CD4-positive, alpha-beta T cell (primary cell): Measurements from ENCODE around the gene SULT1B1. TPM values are rescaled to one million over a fixed set of nuclear protein-coding genes. Genes with fewer than 3 reads are reported as not detected.
A peak's percentile ranks its signal among the peaks of the same experiment; 100 is the strongest.

Experiments
- ATAC-seq: fragments of 200-7000 bp; cut with Tn5 transposase; one replicate; pipeline ENCODE4 v1.10.0; 2022; ENCODE audit warnings: mild to moderate bottlenecking; ENCODE audit not compliant: poor library complexity
- CTCF ChIA-PET: fragments of 350-600 bp; sonication (Branson Sonifier 250); formaldehyde crosslinking; loops from one replicate; lab custom pipeline; 2021; ENCODE audit warnings: antibody characterized with exemption, inconsistent platforms; lab: Charles Lee
- POLR2A ChIA-PET: fragments of 350-600 bp; sonication (Branson Sonifier 250); formaldehyde crosslinking; loops from one replicate; lab custom pipeline; 2021; ENCODE audit warnings: antibody characterized with exemption, inconsistent platforms; lab: Charles Lee
- DNase-seq, 14 experiments: peaks; one replicate each; pipeline ENCODE4 v3.0.0-alpha.2; 2013 to 2020; ENCODE audit warnings: mixed read lengths in 2 of 14
- H3K27ac ChIP-seq, 2 donors: one replicate each; pipeline versions ENCODE4 v1.5.1 to v1.7.0; 2013; ENCODE audit warnings: low read length in 2 of 2, low read depth in 1 of 2, mild to moderate bottlenecking in 1 of 2
- H3K27me3 ChIP-seq, 2 experiments: 1 replicate in 1 of 2; 2 replicates in 1 of 2; pipeline versions ENCODE4 v1.6.1 to v1.7.0; 2013; ENCODE audit warnings: low read length in 2 of 2, control low read depth in 1 of 2, mild to moderate bottlenecking in 1 of 2, moderate library complexity in 1 of 2; ENCODE audit not compliant: insufficient read depth in 2 of 2, control insufficient read depth in 1 of 2
- H3K36me3 ChIP-seq: one replicate; pipeline ENCODE4 v1.6.1; 2013; ENCODE audit warnings: low read length, control low read depth; ENCODE audit not compliant: insufficient read depth
- H3K4me1 ChIP-seq: one replicate; pipeline ENCODE4 v1.6.1; 2013; ENCODE audit warnings: low read length, control low read depth; ENCODE audit not compliant: insufficient read depth
- H3K4me3 ChIP-seq: one replicate; pipeline ENCODE4 v1.5.1; 2013; ENCODE audit warnings: mild to moderate bottlenecking, low read length, moderate library complexity
- H3K9me3 ChIP-seq, 2 experiments: 1 replicate in 1 of 2; 2 replicates in 1 of 2; pipeline versions ENCODE4 v1.6.1 to v1.7.0; 2013; ENCODE audit warnings: low read length in 2 of 2, mild to moderate bottlenecking in 2 of 2, control low read depth in 1 of 2, moderate library complexity in 1 of 2; ENCODE audit not compliant: control insufficient read depth in 1 of 2, insufficient read depth in 1 of 2
- H3K27ac Mint-ChIP-seq: one replicate; pipeline ENCODE4 v1.8.0; 2020; ENCODE audit warnings: mixed read lengths
- H3K27me3 Mint-ChIP-seq: one replicate; pipeline ENCODE4 v1.8.0; 2021; ENCODE audit warnings: mixed read lengths
- H3K36me3 Mint-ChIP-seq: one replicate; pipeline ENCODE4 v1.8.0; 2021; ENCODE audit warnings: low read depth, mixed read lengths
- H3K4me1 Mint-ChIP-seq: one replicate; pipeline ENCODE4 v1.8.0; 2021; ENCODE audit warnings: low read depth, mixed read lengths
- H3K4me3 Mint-ChIP-seq: one replicate; pipeline ENCODE4 v1.8.0; 2020; ENCODE audit warnings: mild to moderate bottlenecking, mixed read lengths
- H3K9me3 Mint-ChIP-seq: one replicate; pipeline ENCODE4 v1.8.0; 2020; ENCODE audit warnings: mixed read lengths
- CTCF ChIP-seq: fragments of 200-600 bp; IDR thresholded peaks from one replicate; pipeline ENCODE4 v1.8.0; 2022; ENCODE audit warnings: antibody characterized with exemption, mild to moderate bottlenecking
- intact Hi-C, 2 experiments: fragments of 100-400 bp; cut with DNase I in 1 of 2; cut with micrococcal nuclease in 1 of 2; formaldehyde crosslinking; loops; one replicate each; pipeline versions ENCODE4 v1.15.1 to v1.9.0; 2023 to 2025; cut with DNase I, micrococcal nuclease
- total RNA-seq, 174 experiments: library from RNA in 2 of 174; stranded (reverse) in 2 of 174; gene quantifications; one replicate each; pipeline ENCODE4 v1.2.3 and lab custom pipeline; 2021 to 2026

Gene SULT1B1
- total RNA-seq, 2 experiments from 2014 or later: 9.4 to 10.2 TPM

GRCh38 chr4:69689599-69689998, 70.8 kb downstream of the SULT1B1 start:
- DNase-seq (peak in 3 of 14 experiments; percentile 49 to 67 (median 56)), ATAC-seq (peak; percentile 51)
- no peaks in the 10 kb centered on the region for H3K27me3 ChIP-seq
- H3K36me3 ChIP-seq: no peaks in the 10 kb centered on the region
- H3K4me3 Mint-ChIP-seq: no peak overlapping the region
- no peaks in the 10 kb centered on the region for H3K9me3 ChIP-seq
- H3K27me3 Mint-ChIP-seq: no peaks in the 10 kb centered on the region
- H3K4me3 ChIP-seq: no peak overlapping the region
- intact Hi-C loops: loop anchor here (1.0 to 5.0 kb wide), 5 partner anchors 134 to 818 kb away; no protein-coding TSS in a partner anchor
- H3K36me3 Mint-ChIP-seq: no peaks in the 10 kb centered on the region
- CTCF ChIA-PET: no interaction called here
- peaks cover 5% of the 10 kb centered on the region for H3K4me1 Mint-ChIP-seq
- H3K27ac Mint-ChIP-seq: no peak overlapping the region
- POLR2A ChIA-PET: no interaction called here
- H3K4me1 ChIP-seq: no peaks in the 10 kb centered on the region
- no peaks in the 10 kb centered on the region for H3K9me3 Mint-ChIP-seq
- TF ChIP-seq CTCF: peak; percentile 77
- no peak overlapping the region for H3K27ac ChIP-seq

GRCh38 chr4:69684804-69685203, 75.6 kb downstream of the SULT1B1 start:
- intact Hi-C loops: loop anchor here (5.0 kb wide), 2 partner anchors 497 to 822 kb away; no protein-coding TSS in a partner anchor

More at GRCh38 chr4:69684804-69685203, 75.6 kb downstream of the SULT1B1 start:
- H3K36me3 ChIP-seq: no peaks in the 10 kb centered on the region
- no peak overlapping the region for H3K27ac ChIP-seq
- Mint-ChIP-seq H3K36me3 (no peaks in the 10 kb centered on the region), H3K27me3 (no peaks in the 10 kb centered on the region), H3K4me3 (no peak overlapping the region), H3K4me1 (peaks cover 4% of the 10 kb centered on the region), H3K27ac (no peak overlapping the region), H3K9me3 (no peaks in the 10 kb centered on the region)
- no peaks in the 10 kb centered on the region for H3K9me3 ChIP-seq
- no peak for ATAC-seq
- TF ChIP-seq CTCF: no peak
- H3K4me3 ChIP-seq: no peak overlapping the region
- no peaks in the 10 kb centered on the region for H3K27me3 ChIP-seq
- DNase-seq: no peak
- CTCF ChIA-PET: no interaction called here
- POLR2A ChIA-PET: interaction anchor here (0.6 kb wide), 2 partner anchors 1029 to 1586 kb away, joined by 3 read pairs; no protein-coding TSS in a partner anchor
- H3K4me1 ChIP-seq: no peaks in the 10 kb centered on the region

Other genes with a start within 250 kb of the SULT1B1 start
- not detected for gene UGT2A2, start 121.0 kb downstream of the SULT1B1 start, total RNA-seq
- under 1 TPM in 1 of 2 experiments, not detected in 1; 0.22 TPM for gene UGT2A1, start 107.4 kb downstream of the SULT1B1 start, total RNA-seq
- gene SULT1E1, start 99.5 kb upstream of the SULT1B1 start, total RNA-seq: not detected
- gene CSN1S1, start 170.4 kb upstream of the SULT1B1 start, total RNA-seq: not detected
- not detected for gene CSN2, start 205.1 kb upstream of the SULT1B1 start, total RNA-seq
- gene STATH, start 235.3 kb upstream of the SULT1B1 start, total RNA-seq: not detected